GM06990 (cell line): ENCODE data around the gene EDDM13.

Experiments used
- DNase-seq: peaks from one replicate; pipeline ENCODE4 v3.0.0-alpha.2; 2011; ENCODE audit not compliant: insufficient read length; ENCODE audit errors: extremely low read depth
- H3K27me3 ChIP-seq: replicated peaks from 2 replicates; pipeline ENCODE4 v1.6.0; 2011; ENCODE audit warnings: low read length; ENCODE audit not compliant: control insufficient read depth, insufficient read depth
- H3K36me3 ChIP-seq: 2 replicates; pipeline ENCODE4 v1.5.1; 2011; ENCODE audit warnings: low read length; ENCODE audit not compliant: control insufficient read depth, insufficient read depth
- H3K4me3 ChIP-seq: replicated peaks from 2 replicates; pipeline ENCODE4 v1.5.1; 2011; ENCODE audit warnings: low read depth, mild to moderate bottlenecking, control low read depth, low read length
- TF ChIP-seq, protein P1 (sequence below): IDR thresholded peaks from 2 replicates; pipeline ENCODE4 v1.5.1; 2011; ENCODE audit warnings: low read length, control low read depth, mild to moderate bottlenecking, inconsistent platforms; ENCODE audit not compliant: insufficient read depth, poor library complexity, severe bottlenecking

The EDDM13 gene

DNA sequence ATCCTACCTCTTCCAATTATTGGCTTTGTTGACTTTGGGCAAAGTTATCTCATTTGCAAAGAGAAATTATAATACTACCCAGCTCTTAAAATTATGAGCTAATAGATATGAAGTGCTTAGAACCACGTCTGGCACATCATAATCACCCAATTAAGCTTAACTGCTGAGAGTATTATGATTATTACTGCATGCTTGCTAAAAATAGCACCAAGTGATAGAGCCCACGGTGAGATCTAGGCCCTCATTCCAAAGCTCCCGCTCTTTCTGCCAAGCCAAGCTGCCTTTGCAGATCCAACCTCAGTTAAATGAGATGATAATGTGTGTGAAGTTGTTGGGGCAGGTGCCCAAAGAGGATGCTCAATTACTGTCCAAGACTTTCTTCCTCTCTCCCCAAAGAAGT, 6.5 kb upstream of the EDDM13 start:
- DNase-seq, result no peak
- no peak overlapping the region for H3K4me3 ChIP-seq
- no peaks in the 10 kb centered on the region for H3K36me3 ChIP-seq
- H3K27me3 ChIP-seq, result no peaks in the 10 kb centered on the region
- TF ChIP-seq, protein P1, sequence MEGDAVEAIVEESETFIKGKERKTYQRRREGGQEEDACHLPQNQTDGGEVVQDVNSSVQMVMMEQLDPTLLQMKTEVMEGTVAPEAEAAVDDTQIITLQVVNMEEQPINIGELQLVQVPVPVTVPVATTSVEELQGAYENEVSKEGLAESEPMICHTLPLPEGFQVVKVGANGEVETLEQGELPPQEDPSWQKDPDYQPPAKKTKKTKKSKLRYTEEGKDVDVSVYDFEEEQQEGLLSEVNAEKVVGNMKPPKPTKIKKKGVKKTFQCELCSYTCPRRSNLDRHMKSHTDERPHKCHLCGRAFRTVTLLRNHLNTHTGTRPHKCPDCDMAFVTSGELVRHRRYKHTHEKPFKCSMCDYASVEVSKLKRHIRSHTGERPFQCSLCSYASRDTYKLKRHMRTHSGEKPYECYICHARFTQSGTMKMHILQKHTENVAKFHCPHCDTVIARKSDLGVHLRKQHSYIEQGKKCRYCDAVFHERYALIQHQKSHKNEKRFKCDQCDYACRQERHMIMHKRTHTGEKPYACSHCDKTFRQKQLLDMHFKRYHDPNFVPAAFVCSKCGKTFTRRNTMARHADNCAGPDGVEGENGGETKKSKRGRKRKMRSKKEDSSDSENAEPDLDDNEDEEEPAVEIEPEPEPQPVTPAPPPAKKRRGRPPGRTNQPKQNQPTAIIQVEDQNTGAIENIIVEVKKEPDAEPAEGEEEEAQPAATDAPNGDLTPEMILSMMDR, result no peak

GRCh38 chr19:56269348-56269747, 3.2 kb upstream of the EDDM13 start:
- Histone ChIP-seq H3K36me3 (no peaks in the 10 kb centered on the region), H3K27me3 (no peaks in the 10 kb centered on the region), H3K4me3 (no peak overlapping the region)
- TF ChIP-seq, protein P1, result no peak
- no peak for DNase-seq

DNA sequence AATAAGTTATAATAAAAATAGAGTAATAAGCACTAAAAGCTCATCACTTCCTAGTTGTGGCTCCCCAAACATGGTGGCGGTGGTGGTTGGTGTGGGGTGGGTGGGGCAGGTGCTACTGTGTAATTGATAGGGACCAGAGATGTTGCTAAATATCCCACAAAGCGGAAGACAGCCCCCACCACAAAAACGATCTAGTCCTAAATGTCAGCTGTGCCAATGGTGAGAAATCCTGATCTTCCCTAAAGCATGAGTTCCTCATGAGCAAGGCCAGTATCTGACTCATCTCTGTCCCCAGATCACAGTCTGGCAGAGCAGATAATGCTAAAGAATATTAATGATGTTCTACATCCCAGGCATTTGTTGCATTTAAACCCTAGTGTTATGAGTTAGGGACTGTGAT, 1.9 kb upstream of the EDDM13 start:
- no peaks in the 10 kb centered on the region; the same call in 1 of the 2 replicates for H3K36me3 ChIP-seq
- no peak for DNase-seq
- TF ChIP-seq, protein P1, result no peak
- H3K4me3 ChIP-seq, result no peak overlapping the region
- H3K27me3 ChIP-seq, result no peaks in the 10 kb centered on the region

DNA sequence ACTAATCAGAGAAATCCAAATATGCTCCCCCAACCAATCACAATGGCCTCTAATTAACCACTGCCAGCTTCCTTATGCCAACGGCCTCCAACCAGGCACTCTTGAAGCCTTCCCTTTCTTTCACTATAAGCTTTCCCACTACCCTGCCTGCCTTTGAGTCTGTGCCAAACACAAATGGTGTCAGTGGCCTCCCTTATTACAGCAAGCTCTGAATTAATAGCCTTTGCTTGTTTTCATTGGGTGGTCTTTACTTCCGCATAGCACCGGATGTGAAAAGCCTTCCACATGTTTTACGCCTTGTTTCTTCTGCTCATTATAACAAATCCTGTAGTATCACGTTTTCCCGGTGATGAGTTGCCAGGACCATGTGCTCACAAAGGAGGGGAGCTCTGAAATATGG, 1.4 kb upstream of the EDDM13 start:
- H3K4me3 ChIP-seq, result no peak overlapping the region
- no peaks in the 10 kb centered on the region for H3K27me3 ChIP-seq
- TF ChIP-seq, protein P1, result no peak
- H3K36me3 ChIP-seq, result no peaks in the 10 kb centered on the region; the same call in 1 of the 2 replicates
- no peak for DNase-seq

GRCh38 chr19:56273563-56274117, 1.1 kb downstream of the EDDM13 start:
- no peak for DNase-seq
- Histone ChIP-seq H3K4me3 (no peak overlapping the region), H3K27me3 (no peaks in the 10 kb centered on the region), H3K36me3 (no peaks in the 10 kb centered on the region; the same call in 1 of the 2 replicates)
- TF ChIP-seq, protein P1, result no peak

GRCh38 chr19:56282809-56283208, 10.3 kb downstream of the EDDM13 start:
- H3K36me3 ChIP-seq, result no peaks in the 10 kb centered on the region; the same call in 1 of the 2 replicates
- DNase-seq, result no peak
- no peaks in the 10 kb centered on the region for H3K27me3 ChIP-seq
- H3K4me3 ChIP-seq, result no peak overlapping the region
- TF ChIP-seq, protein P1, result no peak
